ENCODE results near the gene SLC25A45. TPM values are rescaled to one million over a fixed set of nuclear protein-coding genes. Genes with fewer than 3 reads are reported as not detected.
"Not testable (repeated sequence)": the region's sequence is repeated elsewhere in the genome, so short reads cannot be mapped to it uniquely, and the experiment has no call there.

The SLC25A45 gene
- total RNA-seq, 1 donor from 2014 or later: 7.1 TPM

GRCh38 chr11:65421794-65422632, 39.6 kb upstream of the SLC25A45 start:
- peak; percentile 98 for DNase-seq (ENCODE audit: low spot score)

- DNase-seq (ENCODE audit: low spot score): peak; percentile 96
Measured at GRCh38 chr11:65420979-65421793, 38.7 kb upstream of the SLC25A45 start.

- no peak for DNase-seq (ENCODE audit: low spot score)
Measured at GRCh38 chr11:65420506-65420905, 38.1 kb upstream of the SLC25A45 start.

- DNase-seq (ENCODE audit: low spot score): peak; percentile 93
Measured at GRCh38 chr11:65419772-65420481, 37.5 kb upstream of the SLC25A45 start.

- no peak for DNase-seq (ENCODE audit: low spot score)
Measured at GRCh38 chr11:65419460-65419771, 37.0 kb upstream of the SLC25A45 start.

- DNase-seq (ENCODE audit: low spot score): peak; percentile 96
Measured at GRCh38 chr11:65418681-65419459, 36.4 kb upstream of the SLC25A45 start.

GRCh38 chr11:65418431-65418680, 35.9 kb upstream of the SLC25A45 start:
- DNase-seq (ENCODE audit: low spot score): no peak

GRCh38 chr11:65417702-65418430, 35.4 kb upstream of the SLC25A45 start:
- no peak for DNase-seq (ENCODE audit: low spot score)

- no peak for DNase-seq (ENCODE audit: low spot score)
Measured at GRCh38 chr11:65416841-65417701, 34.6 kb upstream of the SLC25A45 start.

- peak; percentile 93 for DNase-seq (ENCODE audit: low spot score)
Measured at GRCh38 chr11:65416341-65416824, 33.9 kb upstream of the SLC25A45 start.

GRCh38 chr11:65415499-65416340, 33.3 kb upstream of the SLC25A45 start:
- no peak for DNase-seq (ENCODE audit: low spot score)

GRCh38 chr11:65414776-65415498, 32.5 kb upstream of the SLC25A45 start:
- DNase-seq (ENCODE audit: low spot score): no peak

GRCh38 chr11:65413077-65413664, 30.7 kb upstream of the SLC25A45 start:
- not testable (repeated sequence) for DNase-seq (ENCODE audit: low spot score)

GRCh38 chr11:65412271-65413076, 30.0 kb upstream of the SLC25A45 start:
- no peak for DNase-seq (ENCODE audit: low spot score)

GRCh38 chr11:65411681-65412070, 29.2 kb upstream of the SLC25A45 start:
- no peak for DNase-seq (ENCODE audit: low spot score)

GRCh38 chr11:65410936-65411680, 28.7 kb upstream of the SLC25A45 start:
- no peak for DNase-seq (ENCODE audit: low spot score)
